Astrocyte of the cerebellum (primary cell): ENCODE results near the gene SHANK1.

Source experiments
- DNase-seq: peaks from one replicate; pipeline ENCODE4 v3.0.0-alpha.2; 2011; ENCODE audit warnings: low read depth
- H3K4me3 ChIP-seq: 2 replicates; pipeline ENCODE4 v1.5.1; 2011; ENCODE audit warnings: mild to moderate bottlenecking, low read depth, low read length, moderate library complexity
- in situ Hi-C: cut with HindIII; loops from 2 replicates; pipeline ENCODE4 v1.10.0; 2017; ENCODE audit warnings: low sequenced_read_pairs
- TF ChIP-seq, protein P1 (sequence below): IDR thresholded peaks from 2 replicates; pipeline ENCODE4 v1.5.1; 2012; ENCODE audit warnings: low read length, low read depth, moderate library complexity, mild to moderate bottlenecking; ENCODE audit errors: missing control alignments

SHANK1 gene

GRCh38 chr19:50695251-50696093 lies 24.1 kb downstream of the SHANK1 start:
- TF ChIP-seq, protein P1, sequence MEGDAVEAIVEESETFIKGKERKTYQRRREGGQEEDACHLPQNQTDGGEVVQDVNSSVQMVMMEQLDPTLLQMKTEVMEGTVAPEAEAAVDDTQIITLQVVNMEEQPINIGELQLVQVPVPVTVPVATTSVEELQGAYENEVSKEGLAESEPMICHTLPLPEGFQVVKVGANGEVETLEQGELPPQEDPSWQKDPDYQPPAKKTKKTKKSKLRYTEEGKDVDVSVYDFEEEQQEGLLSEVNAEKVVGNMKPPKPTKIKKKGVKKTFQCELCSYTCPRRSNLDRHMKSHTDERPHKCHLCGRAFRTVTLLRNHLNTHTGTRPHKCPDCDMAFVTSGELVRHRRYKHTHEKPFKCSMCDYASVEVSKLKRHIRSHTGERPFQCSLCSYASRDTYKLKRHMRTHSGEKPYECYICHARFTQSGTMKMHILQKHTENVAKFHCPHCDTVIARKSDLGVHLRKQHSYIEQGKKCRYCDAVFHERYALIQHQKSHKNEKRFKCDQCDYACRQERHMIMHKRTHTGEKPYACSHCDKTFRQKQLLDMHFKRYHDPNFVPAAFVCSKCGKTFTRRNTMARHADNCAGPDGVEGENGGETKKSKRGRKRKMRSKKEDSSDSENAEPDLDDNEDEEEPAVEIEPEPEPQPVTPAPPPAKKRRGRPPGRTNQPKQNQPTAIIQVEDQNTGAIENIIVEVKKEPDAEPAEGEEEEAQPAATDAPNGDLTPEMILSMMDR: no peak
- no peak for DNase-seq

DNA sequence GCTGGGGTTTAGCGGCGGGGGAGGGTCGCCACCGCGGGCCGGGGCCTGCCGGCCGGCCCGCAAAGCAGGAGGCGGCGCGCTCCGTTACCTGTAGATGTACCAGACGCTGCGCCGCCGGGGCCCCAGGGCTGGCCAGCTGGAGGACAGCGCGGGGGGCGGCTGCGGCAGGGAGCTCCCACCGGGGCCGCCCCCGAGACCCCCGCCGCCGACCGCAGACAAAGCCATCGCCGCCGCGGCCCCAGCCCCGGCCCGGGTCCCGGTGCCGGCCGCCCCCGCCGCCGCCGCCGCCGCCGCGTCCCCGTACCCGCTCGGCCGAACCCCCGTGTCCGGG lies 24.8 kb downstream of the SHANK1 start:
- no peak overlapping the region for H3K4me3 ChIP-seq
- no peak for DNase-seq
- in situ Hi-C loops: no loop called here
- TF ChIP-seq, protein P1: no peak

More at GRCh38 chr19:50695251-50696093, 24.1 kb downstream of the SHANK1 start:
- H3K4me3 ChIP-seq: no peak overlapping the region
- in situ Hi-C loops: no loop called here

DNA sequence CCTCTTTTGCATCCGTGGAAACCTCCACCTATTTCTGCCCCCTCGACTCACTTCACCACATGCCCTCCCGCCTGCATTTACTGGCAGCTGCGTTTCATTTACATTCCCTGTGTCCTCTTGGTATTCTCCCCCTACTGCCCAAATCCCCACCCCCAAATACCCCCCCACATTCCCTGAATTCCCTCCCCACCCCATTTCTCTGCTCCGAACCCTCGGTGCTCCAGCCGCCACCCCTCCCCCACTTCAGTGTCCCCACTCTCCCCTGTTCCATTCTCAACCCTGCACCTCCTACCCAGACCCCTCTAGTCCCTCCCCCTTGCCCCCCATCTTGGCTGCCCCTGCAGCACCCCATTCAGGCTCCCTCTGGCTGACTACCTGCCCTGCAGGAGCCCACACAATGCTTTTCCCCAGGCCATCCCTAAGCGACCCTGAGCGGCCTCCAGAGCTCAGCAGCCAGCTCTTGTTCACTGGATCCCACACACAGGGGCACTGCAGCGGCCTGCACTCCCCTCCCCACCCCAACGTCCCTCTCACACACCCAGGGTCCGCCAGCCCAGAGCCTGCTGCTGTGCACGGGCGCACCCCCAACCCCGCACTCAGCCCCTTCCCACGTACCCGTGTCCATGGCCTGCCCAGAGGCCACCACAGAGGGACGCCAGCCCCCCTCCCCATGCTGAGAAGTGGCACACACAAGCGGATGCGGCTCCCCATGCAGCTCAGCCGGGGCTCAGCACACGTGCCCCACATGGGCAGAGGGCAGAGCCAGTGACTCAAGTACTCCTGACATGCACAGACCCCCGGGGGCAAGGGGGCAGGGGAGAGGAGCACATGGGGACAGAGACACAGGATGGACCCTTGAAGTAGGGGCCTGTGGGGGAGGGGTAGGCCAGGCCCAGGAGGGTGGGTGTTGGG lies 26.3 kb downstream of the SHANK1 start:
- TF ChIP-seq, protein P1: no peak
- no peak overlapping the region for H3K4me3 ChIP-seq
- in situ Hi-C loops: no loop called here
- no peak for DNase-seq

DNA sequence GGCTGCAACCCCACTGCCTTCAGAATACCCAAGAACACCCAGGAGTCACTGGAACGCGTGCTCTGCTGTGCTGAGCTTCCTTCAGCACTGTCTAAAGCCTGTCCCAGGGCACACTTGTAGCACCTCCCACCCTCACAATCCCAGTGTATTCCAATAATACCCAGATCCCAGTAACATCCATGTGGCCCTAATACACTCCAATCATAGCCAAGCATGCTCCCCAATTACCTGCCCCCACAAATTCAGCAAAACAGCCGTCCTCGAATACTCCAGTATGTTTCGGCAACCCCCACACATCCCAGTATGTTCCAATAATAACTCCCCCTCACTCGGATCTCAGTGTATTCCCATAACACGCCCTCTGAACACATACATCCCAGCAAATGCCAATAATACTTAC lies 29.2 kb downstream of the SHANK1 start:
- H3K4me3 ChIP-seq: no peak overlapping the region
- TF ChIP-seq, protein P1: no peak
- in situ Hi-C loops: no loop called here
- DNase-seq: no peak

DNA sequence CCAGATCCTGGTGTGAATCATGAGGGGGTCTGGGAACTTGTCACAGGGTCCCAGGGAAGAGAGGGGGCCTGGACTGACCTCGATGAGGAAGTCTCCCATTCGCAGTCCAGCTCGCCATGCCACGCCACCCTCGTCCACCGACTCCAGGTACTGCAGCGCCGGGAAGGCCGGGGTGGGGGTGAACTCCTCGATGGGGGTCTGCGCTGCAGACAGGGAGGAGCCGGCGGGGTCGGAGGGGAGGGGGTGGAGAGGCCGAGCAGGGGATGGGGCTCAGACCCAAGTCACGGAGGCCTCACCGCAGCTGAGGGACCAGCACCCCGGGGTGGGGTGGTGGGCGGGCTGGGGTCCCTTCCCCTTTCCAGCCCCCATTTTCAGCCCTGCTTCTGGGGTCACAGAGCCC lies 30.8 kb downstream of the SHANK1 start:
- TF ChIP-seq, protein P1: no peak
- in situ Hi-C loops: no loop called here

GRCh38 chr19:50686310-50687032 lies 33.1 kb downstream of the SHANK1 start:
- DNase-seq: no peak
- in situ Hi-C loops: no loop called here
- TF ChIP-seq, protein P1: no peak
- H3K4me3 ChIP-seq: no peak overlapping the region

More for the DNA sequence above, 30.8 kb downstream of the SHANK1 start:
- no peak overlapping the region for H3K4me3 ChIP-seq
- no peak for DNase-seq
